HG02970 (cell line): ENCODE results near the gene SLC12A5.
"Not testable (repeated sequence)": the region's sequence is repeated elsewhere in the genome, so short reads cannot be mapped to it uniquely, and the experiment has no call there.

Experiments
- ATAC-seq: cut with Tn5 transposase; IDR thresholded peaks from one replicate; pipeline ENCODE4 v1.9.1; 2021; ENCODE audit warnings: mild to moderate bottlenecking, moderate library complexity, moderate number of reproducible peaks; ENCODE audit not compliant: unreplicated experiment, low FRiP score

The SLC12A5 gene

GRCh38 chr20:46073443-46073842, 44.4 kb downstream of the SLC12A5 start:
- ATAC-seq: no peak

GRCh38 chr20:46074006-46074405, 45.0 kb downstream of the SLC12A5 start:
- ATAC-seq: no peak

- no peak for ATAC-seq
Observed at GRCh38 chr20:46076806-46077205, 47.8 kb downstream of the SLC12A5 start.

- ATAC-seq: no peak
Observed at GRCh38 chr20:46077642-46078305, 48.8 kb downstream of the SLC12A5 start.

- no peak for ATAC-seq
Observed at GRCh38 chr20:46078954-46079353, 49.9 kb downstream of the SLC12A5 start.

GRCh38 chr20:46081074-46081473, 52.1 kb downstream of the SLC12A5 start:
- no peak for ATAC-seq

- ATAC-seq: no peak
Observed at GRCh38 chr20:46083101-46083500, 54.1 kb downstream of the SLC12A5 start.

GRCh38 chr20:46083531-46084061, 54.6 kb downstream of the SLC12A5 start:
- no peak for ATAC-seq

- ATAC-seq: no peak
Observed at GRCh38 chr20:46084805-46085178, 55.8 kb downstream of the SLC12A5 start.

- no peak for ATAC-seq
Observed at GRCh38 chr20:46085179-46085851, 56.3 kb downstream of the SLC12A5 start.

- no peak for ATAC-seq
Observed at GRCh38 chr20:46087161-46087560, 58.1 kb downstream of the SLC12A5 start.

- ATAC-seq: no peak
Observed at GRCh38 chr20:46088409-46089166, 59.6 kb downstream of the SLC12A5 start.

- no peak for ATAC-seq
Observed at GRCh38 chr20:46089167-46089416, 60.1 kb downstream of the SLC12A5 start.

GRCh38 chr20:46089417-46090388, 60.7 kb downstream of the SLC12A5 start, which contains the start of gene NCOA5:
Gene NCOA5, minus strand, starts transcription at chr20:46089962. Its CDS starts 10,538 bp downstream, at chr20:46079424.
- peak; percentile 92 for ATAC-seq

- not testable (repeated sequence) for ATAC-seq
Observed at GRCh38 chr20:46091622-46092535, 62.9 kb downstream of the SLC12A5 start.

GRCh38 chr20:46093531-46093930, 64.5 kb downstream of the SLC12A5 start:
- ATAC-seq: no peak

- ATAC-seq: no peak
Observed at GRCh38 chr20:46099491-46100287, 70.7 kb downstream of the SLC12A5 start.

GRCh38 chr20:46100444-46100843, 71.4 kb downstream of the SLC12A5 start:
- ATAC-seq: not testable (repeated sequence)
